ENCODE data around the gene CNTN4. TPM values are rescaled to one million over a fixed set of nuclear protein-coding genes. Genes with fewer than 3 reads are reported as not detected.

The CNTN4 gene
- total and polyA plus RNA-seq, 2 experiments from 2014 or later: 0.91 to 4.0 TPM

DNA sequence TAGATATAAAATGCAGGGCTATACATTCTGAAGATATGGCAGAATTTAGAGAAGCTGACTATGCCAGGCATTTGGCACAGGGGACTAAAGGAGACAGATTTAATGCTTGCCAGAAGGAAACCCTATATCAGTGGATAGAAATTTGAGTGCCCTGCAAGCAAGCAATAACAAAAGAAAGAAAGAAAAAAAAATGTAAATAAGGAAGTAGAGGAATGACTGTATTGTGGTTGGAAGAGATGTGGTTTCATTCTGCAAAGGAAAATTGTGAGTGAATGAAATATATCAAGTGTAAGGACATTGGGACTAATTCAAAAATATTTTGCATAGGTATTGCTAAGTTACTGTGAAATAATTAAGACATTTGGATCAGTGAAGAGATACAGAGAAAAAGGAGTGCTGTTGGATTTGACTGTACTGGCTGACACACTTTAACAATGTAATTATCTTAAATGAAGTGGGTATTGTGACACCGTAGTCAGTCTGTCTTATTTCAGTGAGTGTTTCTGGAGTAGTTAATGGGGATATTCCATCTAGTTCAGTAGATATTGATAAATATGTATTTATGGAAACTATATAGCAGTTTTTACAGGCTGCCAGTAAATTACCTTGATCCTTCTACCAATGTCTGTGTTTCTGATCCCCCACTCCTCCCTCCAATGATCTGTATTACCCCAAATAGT lies 418.2 kb downstream of the CNTN4 start:
- peaks cover 13% of the 10 kb centered on the region for H3K36me3 Mint-ChIP-seq (ENCODE audit: low read depth)
- H3K27ac Mint-ChIP-seq: no peak overlapping the region
- no peaks in the 10 kb centered on the region for H3K79me2 ChIP-seq (replicated peaks; ENCODE audit: insufficient read depth)
- no peaks in the 10 kb centered on the region for H4K20me1 ChIP-seq (replicated peaks; ENCODE audit: insufficient read depth)
- H3K36me3 ChIP-seq (ENCODE audit: insufficient read depth): no peaks in the 10 kb centered on the region
- no peak overlapping the region for H3K4me3 Mint-ChIP-seq
- no peak for DNase-seq (ENCODE audit: low spot score)
- H3K4me3 ChIP-seq: no peak overlapping the region
- ATAC-seq: no peak
- peaks cover 97% of the 10 kb centered on the region for H3K9me3 Mint-ChIP-seq
- no peaks in the 10 kb centered on the region for H3F3A ChIP-seq (replicated peaks; ENCODE audit: low read depth)
- H3K27ac ChIP-seq (ENCODE audit: low read depth): no peak overlapping the region
- no peaks in the 10 kb centered on the region for H3K27me3 Mint-ChIP-seq (ENCODE audit: insufficient read depth, low read depth, poor library complexity)
- H2AFZ ChIP-seq: no peak overlapping the region
- no peaks in the 10 kb centered on the region for H3K4me1 ChIP-seq (ENCODE audit: insufficient read depth)
- TF ChIP-seq POLR2AphosphoS5 (IDR thresholded peaks at IDR 0.05; ENCODE audit: low read depth) (no peak), JUNB (IDR thresholded peaks at IDR 0.05; ENCODE audit: unreplicated experiment) (no peak), CREB1 (CRISPR knock-in tag; IDR thresholded peaks at IDR 0.05; ENCODE audit: low read depth) (no peak), STAT1 (IDR thresholded peaks at IDR 0.05; ENCODE audit: unreplicated experiment) (no peak), ZNF331 (CRISPR knock-in tag; IDR thresholded peaks at IDR 0.05; ENCODE audit: low read depth) (no peak), EZH2phosphoT487 (IDR thresholded peaks at IDR 0.05; ENCODE audit: unreplicated experiment) (no peak), EZH2 (IDR thresholded peaks at IDR 0.05; ENCODE audit: low read depth, unreplicated experiment) (no peak)
- TF ChIP-seq, protein P1, sequence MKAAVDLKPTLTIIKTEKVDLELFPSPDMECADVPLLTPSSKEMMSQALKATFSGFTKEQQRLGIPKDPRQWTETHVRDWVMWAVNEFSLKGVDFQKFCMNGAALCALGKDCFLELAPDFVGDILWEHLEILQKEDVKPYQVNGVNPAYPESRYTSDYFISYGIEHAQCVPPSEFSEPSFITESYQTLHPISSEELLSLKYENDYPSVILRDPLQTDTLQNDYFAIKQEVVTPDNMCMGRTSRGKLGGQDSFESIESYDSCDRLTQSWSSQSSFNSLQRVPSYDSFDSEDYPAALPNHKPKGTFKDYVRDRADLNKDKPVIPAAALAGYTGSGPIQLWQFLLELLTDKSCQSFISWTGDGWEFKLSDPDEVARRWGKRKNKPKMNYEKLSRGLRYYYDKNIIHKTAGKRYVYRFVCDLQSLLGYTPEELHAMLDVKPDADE (IDR thresholded peaks at IDR 0.05): no peak
- TF ChIP-seq, protein P2, sequence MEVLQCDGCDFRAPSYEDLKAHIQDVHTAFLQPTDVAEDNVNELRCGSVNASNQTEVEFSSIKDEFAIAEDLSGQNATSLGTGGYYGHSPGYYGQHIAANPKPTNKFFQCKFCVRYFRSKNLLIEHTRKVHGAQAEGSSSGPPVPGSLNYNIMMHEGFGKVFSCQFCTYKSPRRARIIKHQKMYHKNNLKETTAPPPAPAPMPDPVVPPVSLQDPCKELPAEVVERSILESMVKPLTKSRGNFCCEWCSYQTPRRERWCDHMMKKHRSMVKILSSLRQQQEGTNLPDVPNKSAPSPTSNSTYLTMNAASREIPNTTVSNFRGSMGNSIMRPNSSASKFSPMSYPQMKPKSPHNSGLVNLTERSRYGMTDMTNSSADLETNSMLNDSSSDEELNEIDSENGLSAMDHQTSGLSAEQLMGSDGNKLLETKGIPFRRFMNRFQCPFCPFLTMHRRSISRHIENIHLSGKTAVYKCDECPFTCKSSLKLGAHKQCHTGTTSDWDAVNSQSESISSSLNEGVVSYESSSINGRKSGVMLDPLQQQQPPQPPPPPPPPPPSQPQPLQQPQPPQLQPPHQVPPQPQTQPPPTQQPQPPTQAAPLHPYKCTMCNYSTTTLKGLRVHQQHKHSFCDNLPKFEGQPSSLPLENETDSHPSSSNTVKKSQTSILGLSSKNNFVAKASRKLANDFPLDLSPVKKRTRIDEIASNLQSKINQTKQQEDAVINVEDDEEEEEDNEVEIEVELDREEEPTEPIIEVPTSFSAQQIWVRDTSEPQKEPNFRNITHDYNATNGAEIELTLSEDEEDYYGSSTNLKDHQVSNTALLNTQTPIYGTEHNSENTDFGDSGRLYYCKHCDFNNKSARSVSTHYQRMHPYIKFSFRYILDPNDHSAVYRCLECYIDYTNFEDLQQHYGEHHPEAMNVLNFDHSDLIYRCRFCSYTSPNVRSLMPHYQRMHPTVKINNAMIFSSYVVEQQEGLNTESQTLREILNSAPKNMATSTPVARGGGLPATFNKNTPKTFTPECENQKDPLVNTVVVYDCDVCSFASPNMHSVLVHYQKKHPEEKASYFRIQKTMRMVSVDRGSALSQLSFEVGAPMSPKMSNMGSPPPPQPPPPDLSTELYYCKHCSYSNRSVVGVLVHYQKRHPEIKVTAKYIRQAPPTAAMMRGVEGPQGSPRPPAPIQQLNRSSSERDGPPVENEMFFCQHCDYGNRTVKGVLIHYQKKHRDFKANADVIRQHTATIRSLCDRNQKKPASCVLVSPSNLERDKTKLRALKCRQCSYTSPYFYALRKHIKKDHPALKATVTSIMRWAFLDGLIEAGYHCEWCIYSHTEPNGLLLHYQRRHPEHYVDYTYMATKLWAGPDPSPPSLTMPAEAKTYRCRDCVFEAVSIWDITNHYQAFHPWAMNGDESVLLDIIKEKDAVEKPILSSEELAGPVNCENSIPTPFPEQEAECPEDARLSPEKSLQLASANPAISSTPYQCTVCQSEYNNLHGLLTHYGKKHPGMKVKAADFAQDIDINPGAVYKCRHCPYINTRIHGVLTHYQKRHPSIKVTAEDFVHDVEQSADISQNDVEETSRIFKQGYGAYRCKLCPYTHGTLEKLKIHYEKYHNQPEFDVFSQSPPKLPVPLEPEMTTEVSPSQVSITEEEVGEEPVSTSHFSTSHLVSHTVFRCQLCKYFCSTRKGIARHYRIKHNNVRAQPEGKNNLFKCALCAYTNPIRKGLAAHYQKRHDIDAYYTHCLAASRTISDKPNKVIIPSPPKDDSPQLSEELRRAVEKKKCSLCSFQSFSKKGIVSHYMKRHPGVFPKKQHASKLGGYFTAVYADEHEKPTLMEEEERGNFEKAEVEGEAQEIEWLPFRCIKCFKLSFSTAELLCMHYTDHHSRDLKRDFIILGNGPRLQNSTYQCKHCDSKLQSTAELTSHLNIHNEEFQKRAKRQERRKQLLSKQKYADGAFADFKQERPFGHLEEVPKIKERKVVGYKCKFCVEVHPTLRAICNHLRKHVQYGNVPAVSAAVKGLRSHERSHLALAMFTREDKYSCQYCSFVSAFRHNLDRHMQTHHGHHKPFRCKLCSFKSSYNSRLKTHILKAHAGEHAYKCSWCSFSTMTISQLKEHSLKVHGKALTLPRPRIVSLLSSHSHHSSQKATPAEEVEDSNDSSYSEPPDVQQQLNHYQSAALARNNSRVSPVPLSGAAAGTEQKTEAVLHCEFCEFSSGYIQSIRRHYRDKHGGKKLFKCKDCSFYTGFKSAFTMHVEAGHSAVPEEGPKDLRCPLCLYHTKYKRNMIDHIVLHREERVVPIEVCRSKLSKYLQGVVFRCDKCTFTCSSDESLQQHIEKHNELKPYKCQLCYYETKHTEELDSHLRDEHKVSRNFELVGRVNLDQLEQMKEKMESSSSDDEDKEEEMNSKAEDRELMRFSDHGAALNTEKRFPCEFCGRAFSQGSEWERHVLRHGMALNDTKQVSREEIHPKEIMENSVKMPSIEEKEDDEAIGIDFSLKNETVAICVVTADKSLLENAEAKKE (CRISPR knock-in tag; IDR thresholded peaks at IDR 0.05): no peak
- H3K4me2 ChIP-seq: no peak overlapping the region
- no peaks in the 10 kb centered on the region for H3K4me1 Mint-ChIP-seq
- no peaks in the 10 kb centered on the region for H3K9me2 ChIP-seq (ENCODE audit: insufficient read depth)
- peaks cover 4% of the 10 kb centered on the region; the same call in 1 of the 2 replicates for H3K27me3 ChIP-seq (ENCODE audit: insufficient read depth)

Measured in GM23338 (cell line).